CD1c-positive myeloid dendritic cell (primary cell): ENCODE results near the gene SDK2.

Experiments
- DNase-seq: peaks from one replicate; pipeline ENCODE4 v3.0.0-alpha.2; 2016; ENCODE audit errors: extremely low spot score

Gene SDK2

DNA sequence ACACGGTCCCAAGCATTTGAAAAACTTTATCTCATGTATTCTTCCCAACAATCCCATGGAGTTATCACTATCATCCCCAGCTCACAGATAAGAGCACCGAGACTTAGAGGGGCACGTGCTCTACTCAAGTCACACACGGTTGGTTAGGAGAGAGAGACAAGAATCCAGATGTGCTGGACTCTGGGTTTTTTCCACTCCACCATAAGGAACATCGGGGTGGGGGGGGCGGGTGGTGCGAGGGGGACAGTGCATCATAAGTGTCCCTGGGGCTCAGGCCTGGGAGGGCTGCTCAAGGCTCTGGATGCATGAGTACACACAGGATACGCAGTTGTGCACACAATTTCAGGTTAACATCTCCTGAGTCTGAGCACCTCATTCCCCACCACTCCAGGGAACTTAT, 339.8 kb downstream of the SDK2 start:
- DNase-seq: no peak

GRCh38 chr17:73302189-73302588, 342.1 kb downstream of the SDK2 start:
- DNase-seq: no peak

DNA sequence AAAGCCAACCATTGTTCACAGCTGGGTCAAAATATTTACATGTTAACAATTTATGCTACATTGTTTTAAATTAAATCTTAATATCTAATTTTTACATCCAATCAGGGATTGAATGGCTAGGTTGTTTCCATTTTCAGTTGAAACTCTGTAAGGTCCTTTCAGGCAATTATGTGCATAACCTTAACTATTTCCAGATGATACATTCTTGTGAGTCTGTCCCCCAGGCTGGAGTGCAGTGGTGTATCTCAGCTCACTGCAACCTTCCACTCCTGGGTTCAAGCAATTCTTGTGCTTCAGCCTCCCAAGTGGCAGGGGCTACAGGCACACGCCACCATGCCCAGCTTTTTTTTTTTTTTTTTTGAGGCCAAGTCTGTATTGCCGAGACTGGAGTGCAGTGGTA, 342.9 kb downstream of the SDK2 start:
- DNase-seq: no peak

DNA sequence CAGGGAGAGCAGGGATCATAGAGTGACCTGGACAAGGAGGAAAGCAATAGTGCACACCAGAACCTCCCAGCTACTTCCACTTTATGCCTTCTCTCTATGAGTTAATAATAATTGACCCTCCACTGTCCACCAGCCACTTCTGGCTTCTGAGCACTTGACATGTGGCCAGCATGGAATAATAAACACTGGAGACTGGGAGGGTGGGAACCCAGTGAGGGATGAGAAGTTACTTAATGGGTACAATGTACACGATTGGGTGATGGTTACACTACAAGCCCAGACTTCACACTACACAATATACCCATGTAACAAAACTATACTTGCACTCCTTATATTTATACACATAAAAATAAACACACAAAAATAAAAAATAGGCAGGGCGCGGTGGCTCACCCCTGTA, 343.9 kb downstream of the SDK2 start:
- DNase-seq: no peak

GRCh38 chr17:73297934-73298861, 346.0 kb downstream of the SDK2 start:
- DNase-seq: no peak

- no peak for DNase-seq
Observed at GRCh38 chr17:73293480-73293911, 350.7 kb downstream of the SDK2 start.

DNA sequence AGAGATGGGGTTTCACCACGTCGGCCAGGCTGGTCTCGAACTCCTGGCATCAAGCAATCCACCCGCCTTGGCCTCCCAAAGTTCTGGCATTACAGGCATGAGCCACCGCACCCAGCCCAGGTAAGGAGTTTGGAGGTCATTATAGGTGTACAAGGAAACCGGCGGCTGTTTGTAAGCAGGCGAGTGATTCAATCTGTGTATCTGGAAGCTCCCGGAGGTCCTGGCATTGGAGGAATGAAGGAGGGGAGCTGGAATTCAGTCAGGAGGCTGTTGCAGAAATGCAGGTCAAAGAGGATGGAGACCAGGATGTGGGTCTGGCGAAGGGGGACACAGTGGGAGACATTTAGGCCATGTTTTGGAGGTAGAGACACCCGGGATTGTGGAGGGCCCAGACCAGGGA, 351.2 kb downstream of the SDK2 start:
- no peak for DNase-seq

DNA sequence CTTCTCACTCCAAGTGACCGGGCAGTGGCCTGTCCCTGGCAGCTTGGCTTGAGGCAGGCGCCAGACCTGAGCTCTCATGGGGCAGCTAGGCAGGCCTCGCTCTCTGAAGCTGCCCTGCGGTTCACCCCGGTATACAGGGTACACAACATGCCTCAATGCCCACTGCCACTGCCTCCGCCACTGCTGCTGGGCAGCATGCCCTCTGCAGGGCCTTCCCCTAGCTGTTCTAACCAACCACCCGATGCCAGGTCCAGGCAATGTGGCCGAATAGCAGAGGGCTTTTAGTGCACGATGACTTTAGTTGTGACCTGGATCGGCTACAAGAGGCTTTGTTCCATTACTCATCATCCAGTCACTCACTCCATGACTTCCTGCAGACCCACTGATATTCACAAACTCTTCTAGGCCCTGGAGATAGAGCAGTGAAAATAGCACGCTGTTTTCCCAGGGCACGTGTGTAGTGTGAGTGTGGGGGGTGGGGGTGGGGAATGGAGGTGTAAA, 352.2 kb downstream of the SDK2 start:
- no peak for DNase-seq

- peak; percentile 90 for DNase-seq
Observed at GRCh38 chr17:73291260-73291801, 352.9 kb downstream of the SDK2 start.

DNA sequence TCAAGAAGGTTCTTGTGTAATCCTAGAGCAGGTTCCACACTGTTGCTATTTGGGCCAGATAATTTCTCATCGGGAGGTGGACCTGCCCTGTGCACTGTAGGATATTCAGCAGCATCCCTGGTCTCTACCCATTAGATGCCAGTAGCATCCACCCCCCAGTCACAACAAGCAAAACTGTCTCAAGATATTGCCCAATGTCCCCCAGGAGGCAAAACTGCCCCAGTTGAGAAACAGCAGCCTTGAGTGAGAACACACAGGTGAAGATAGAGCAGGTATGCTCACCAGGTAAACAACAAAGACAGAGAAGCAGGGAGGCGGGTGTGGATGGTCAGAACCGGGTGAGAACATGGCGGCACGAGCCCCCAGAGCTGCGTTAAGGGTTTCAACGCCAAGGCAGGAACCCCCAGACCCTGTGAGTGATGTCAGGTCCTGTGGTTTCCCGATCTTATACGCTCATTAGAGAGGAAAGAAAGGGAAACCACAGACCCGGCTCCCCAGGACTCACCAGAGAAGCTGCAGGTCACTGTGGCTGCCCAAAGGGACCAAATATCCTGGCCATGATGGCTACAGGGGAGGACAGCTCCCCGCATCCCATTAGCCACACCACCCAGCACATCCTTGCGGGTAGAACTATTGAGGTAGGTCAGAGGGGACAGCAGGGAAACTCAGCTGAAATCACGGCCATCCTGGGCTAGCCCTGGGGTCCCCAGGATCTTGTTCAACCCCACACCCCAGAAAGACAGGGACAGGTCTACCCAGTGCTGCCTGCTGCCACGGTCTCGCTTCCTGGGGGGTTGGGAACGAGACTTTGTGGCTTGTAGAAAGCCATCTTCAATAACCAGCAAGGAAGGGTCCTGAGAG, 353.6 kb downstream of the SDK2 start:
- no peak for DNase-seq

- no peak for DNase-seq
Observed at GRCh38 chr17:73289549-73290254, 354.5 kb downstream of the SDK2 start.

DNA sequence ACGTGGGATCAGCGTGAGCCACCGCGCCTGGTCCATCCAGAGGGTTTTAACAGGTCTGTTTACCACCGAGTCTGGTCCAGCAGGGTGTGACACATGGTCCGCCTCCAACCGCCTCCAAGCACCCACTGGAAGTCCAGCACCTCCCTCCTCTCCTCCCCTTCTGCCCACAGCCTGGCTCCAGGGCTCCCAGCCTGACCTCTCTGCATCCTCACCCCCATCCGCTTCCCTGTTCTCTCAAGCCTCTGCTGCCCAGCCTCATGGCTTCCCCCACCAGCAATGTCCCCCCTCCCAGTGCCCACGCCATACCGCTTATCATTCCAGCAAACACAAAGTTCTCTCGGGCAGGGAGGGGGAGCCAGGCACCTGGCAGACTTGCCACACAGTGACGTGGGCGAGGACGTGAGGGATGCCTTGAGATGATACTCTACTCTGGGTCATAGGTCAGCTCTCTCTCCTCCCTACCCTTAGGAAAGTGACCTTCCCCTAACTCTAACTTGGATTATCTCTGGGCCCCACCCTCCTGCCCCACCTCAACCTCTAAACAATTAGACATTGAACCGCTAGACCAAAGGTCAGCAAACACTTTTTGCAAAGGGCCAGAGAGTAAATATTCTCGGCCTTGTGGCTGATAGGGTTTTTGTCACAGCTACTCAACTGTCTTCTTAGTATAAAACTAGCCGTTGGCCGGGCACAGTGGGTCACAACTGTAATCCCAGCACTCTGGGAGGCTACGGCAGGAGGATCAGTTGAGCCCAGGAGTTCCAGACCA, 355.5 kb downstream of the SDK2 start:
- DNase-seq: no peak

DNA sequence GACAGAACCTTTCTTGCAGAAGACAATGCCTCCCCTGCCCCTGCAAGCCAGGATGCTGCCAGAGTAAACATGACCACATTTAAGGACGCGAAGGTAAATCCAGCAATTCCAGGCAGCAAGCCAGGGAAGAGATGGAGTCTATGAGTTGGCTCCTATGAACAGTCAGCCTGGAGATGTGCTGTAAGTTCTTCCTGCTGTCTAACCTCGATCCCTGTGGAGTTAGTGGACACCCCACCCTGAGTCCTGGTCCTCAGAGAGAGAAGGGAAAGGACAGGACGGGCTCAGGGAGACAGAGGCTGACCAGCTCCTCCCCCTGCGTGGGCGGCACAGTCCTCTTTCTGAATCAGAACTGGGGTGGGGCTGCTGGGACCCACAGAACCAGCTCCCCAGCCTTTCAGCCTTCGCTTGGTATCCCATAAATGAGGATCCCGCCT, 357.4 kb downstream of the SDK2 start:
- no peak for DNase-seq

DNA sequence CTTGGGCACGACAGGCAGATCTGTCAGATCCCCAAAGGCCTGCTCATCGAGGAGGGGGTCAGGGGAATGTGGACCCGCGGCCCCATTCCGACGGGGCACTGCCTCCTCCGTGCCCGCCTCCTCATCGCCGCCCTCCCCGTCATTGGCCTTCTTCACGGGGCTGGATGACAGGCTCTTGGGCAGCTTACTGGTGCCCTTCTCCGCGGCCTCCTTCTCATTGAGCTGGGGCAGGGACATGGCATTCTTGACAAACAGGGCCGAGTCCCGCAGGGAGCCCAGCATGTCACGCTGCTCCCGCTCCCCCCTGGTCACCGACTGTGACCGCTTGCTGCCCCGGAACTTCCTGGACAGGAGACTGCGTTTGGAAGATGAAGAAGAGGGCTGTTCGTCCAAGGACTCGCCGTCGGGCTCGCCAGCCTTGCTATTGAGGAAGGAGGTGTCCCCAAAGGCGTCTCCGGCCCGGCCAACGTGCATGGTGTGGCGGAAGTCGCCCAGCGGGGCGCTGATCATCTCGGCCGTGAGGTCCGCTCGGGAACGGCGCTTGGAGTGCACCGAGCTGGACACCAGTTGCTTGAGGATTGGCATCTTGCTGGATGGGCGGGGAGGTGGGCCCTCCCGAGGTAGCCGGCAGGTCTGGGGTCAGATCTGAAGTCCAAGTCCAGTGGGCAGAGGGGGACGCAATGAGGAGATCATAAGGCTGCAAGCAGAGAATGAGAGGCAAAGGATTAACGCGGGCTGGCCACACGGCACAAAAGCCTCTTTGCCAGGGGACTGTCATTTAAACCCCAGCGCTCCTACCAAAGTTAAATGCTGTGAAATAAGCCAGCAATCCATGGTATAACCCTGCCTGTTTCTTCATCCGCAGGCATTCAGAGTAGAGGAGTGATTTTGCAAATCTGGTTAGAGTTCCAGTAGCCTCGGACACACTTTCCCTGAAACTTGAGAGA, 358.1 kb downstream of the SDK2 start:
- no peak for DNase-seq

GRCh38 chr17:73285603-73285908, 358.7 kb downstream of the SDK2 start:
- no peak for DNase-seq

GRCh38 chr17:73284906-73285602, 359.2 kb downstream of the SDK2 start:
- DNase-seq: no peak
